Activated CD4-positive, alpha-beta T cell treated with anti-CD3 and anti-CD28 coated beads, Interleukin-2, amount 10 ng/mL, durations not matched to agents 7 days and 5 days (primary cell): Measurements from ENCODE around the gene CYP27C1. TPM values are rescaled to one million over a fixed set of nuclear protein-coding genes. Genes with fewer than 3 reads are reported as not detected.

ENCODE experiments used
- total RNA-seq, 2 experiments: library from RNA; stranded (reverse); gene quantifications; one replicate each; pipeline ENCODE4 v1.2.3, GENCODE V29; 2021

Gene CYP27C1
- total RNA-seq, 2 experiments from 2014 or later = not detected

Other genes with a start within 250 kb of the CYP27C1 start
- gene BIN1, start 113.1 kb downstream of the CYP27C1 start, total RNA-seq = 100 to 1,000 TPM; 140 to 148 TPM
- 10 to 100 TPM; 52.1 to 53.3 TPM for gene ERCC3, start 73.8 kb upstream of the CYP27C1 start, total RNA-seq
- 10 to 100 TPM; 48.9 to 52.9 TPM for gene MAP3K2, start 167.7 kb upstream of the CYP27C1 start, total RNA-seq
- gene PROC, start 198.1 kb upstream of the CYP27C1 start, total RNA-seq = not detected